CD8-positive, alpha-beta memory T cell (primary cell): ENCODE measurements around the gene TRIM42. TPM values are rescaled to one million over a fixed set of nuclear protein-coding genes. Genes with fewer than 3 reads are reported as not detected.

ENCODE experiments used
- CTCF ChIA-PET: fragments of 350-600 bp; sonication (Branson Sonifier 250); formaldehyde crosslinking; loops from one replicate; lab custom pipeline; 2021; ENCODE audit warnings: antibody characterized with exemption; lab: Charles Lee
- POLR2A ChIA-PET: fragments of 350-600 bp; sonication (Branson Sonifier 250); formaldehyde crosslinking; loops from one replicate; lab custom pipeline; 2021; ENCODE audit warnings: antibody characterized with exemption; lab: Charles Lee
- DNase-seq, 5 donors: peaks; one replicate each; pipeline versions ENCODE4 v3.0.0 to v3.0.0-alpha.2; 2020 to 2022; ENCODE audit warnings: mixed read lengths in 1 of 5
- H3K27ac ChIP-seq: one replicate; pipeline ENCODE4 v1.7.0; 2013; ENCODE audit warnings: low read depth, mild to moderate bottlenecking, low read length, moderate library complexity
- H3K27me3 ChIP-seq: 2 replicates; pipeline ENCODE4 v1.7.0; 2013; ENCODE audit warnings: low read length, mild to moderate bottlenecking; ENCODE audit not compliant: insufficient read depth, poor library complexity, severe bottlenecking
- H3K36me3 ChIP-seq: 2 replicates; pipeline ENCODE4 v1.7.0; 2013; ENCODE audit warnings: mild to moderate bottlenecking, low read length, moderate library complexity; ENCODE audit not compliant: insufficient read depth
- H3K4me1 ChIP-seq: 2 replicates; pipeline ENCODE4 v1.7.0; 2013; ENCODE audit warnings: mild to moderate bottlenecking, low read length, moderate library complexity; ENCODE audit not compliant: insufficient read depth
- H3K4me3 ChIP-seq: 2 replicates; pipeline ENCODE4 v1.7.0; 2013; ENCODE audit warnings: mild to moderate bottlenecking, low read length
- H3K9me3 ChIP-seq: 2 replicates; pipeline ENCODE4 v1.7.0; 2013; ENCODE audit warnings: mild to moderate bottlenecking, low read length
- H3K27ac Mint-ChIP-seq, 8 donors: one replicate each; pipeline ENCODE4 v1.8.0; 2020 to 2021; ENCODE audit warnings: mixed read lengths in 8 of 8, mild to moderate bottlenecking in 6 of 8, inconsistent platforms in 3 of 8, moderate library complexity in 3 of 8
- H3K27me3 Mint-ChIP-seq, 2 donors: one replicate each; pipeline ENCODE4 v1.8.0; 2020 to 2021; ENCODE audit warnings: mixed read lengths in 2 of 2, mild to moderate bottlenecking in 1 of 2, moderate library complexity in 1 of 2
- H3K36me3 Mint-ChIP-seq, 3 donors: one replicate each; pipeline ENCODE4 v1.8.0; 2020 to 2021; ENCODE audit warnings: mixed read lengths in 3 of 3, inconsistent platforms in 1 of 3, mild to moderate bottlenecking in 1 of 3
- H3K4me1 Mint-ChIP-seq, 3 donors: one replicate each; pipeline ENCODE4 v1.8.0; 2020 to 2021; ENCODE audit warnings: mixed read lengths in 3 of 3, inconsistent platforms in 1 of 3, mild to moderate bottlenecking in 1 of 3
- H3K4me3 Mint-ChIP-seq, 7 donors: one replicate each; pipeline ENCODE4 v1.8.0; 2020 to 2021; ENCODE audit warnings: mixed read lengths in 7 of 7, mild to moderate bottlenecking in 6 of 7, moderate library complexity in 4 of 7, inconsistent platforms in 2 of 7
- H3K9me3 Mint-ChIP-seq, 5 donors: one replicate each; pipeline ENCODE4 v1.8.0; 2020 to 2022; ENCODE audit warnings: mixed read lengths in 5 of 5, mild to moderate bottlenecking in 3 of 5, moderate library complexity in 2 of 5, inconsistent platforms in 1 of 5
- polyA plus RNA-seq: library from polyadenylated mRNA; unstranded; fragments of 300-500 nt; fragmentation: Illumina TruSeq; gene quantifications from one replicate; pipeline ENCODE4 v1.2.3, GENCODE V29; 2021
- total RNA-seq, 2 experiments: library from RNA; stranded (reverse); gene quantifications; one replicate each; pipeline ENCODE4 v1.2.3, GENCODE V29; 2021

The TRIM42 gene
- total and polyA plus RNA-seq, 3 experiments from 2014 or later = not detected

GRCh38 chr3:140655678-140656077 lies 22.2 kb upstream of the TRIM42 start:
- Mint-ChIP-seq H3K9me3 (peaks cover 3 to 10% (median 6%) of the 10 kb centered on the region in 5 donors), H3K4me1 (no peaks in the 10 kb centered on the region), H3K27ac (no peak overlapping the region), H3K36me3 (no peaks in the 10 kb centered on the region), H3K4me3 (no peak overlapping the region), H3K27me3 (peaks cover 0 to 3% of the 10 kb centered on the region in 2 donors)
- Histone ChIP-seq H3K36me3 (no peaks in the 10 kb centered on the region), H3K27me3 (no peaks in the 10 kb centered on the region), H3K9me3 (no peaks in the 10 kb centered on the region), H3K4me3 (no peak overlapping the region), H3K4me1 (no peaks in the 10 kb centered on the region), H3K27ac (no peak overlapping the region)
- no peak for DNase-seq
- ChIA-PET POLR2A (no interaction called here), CTCF (no interaction called here)

DNA sequence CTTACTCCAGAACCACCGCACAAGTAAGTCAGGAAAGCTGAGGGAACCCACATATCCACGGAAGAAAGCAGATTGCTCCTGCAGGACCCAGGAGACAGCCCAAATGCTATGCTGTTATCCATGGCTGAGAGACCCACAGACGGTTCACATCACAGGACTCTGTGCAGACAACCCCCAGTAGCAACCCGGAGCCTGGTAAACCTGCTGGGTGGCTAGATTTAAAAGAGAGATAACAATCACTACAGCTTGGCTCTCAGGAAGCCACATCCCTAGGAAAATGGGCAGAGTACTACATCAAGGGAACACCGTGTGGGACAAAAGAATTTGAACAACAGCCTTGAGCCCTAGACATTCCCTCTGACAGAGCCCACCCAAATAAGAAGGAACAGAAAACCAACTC lies 13.8 kb upstream of the TRIM42 start:
- no peaks in the 10 kb centered on the region for H3K27me3 Mint-ChIP-seq
- peaks cover 2 to 15% (median 3%) of the 10 kb centered on the region in 5 donors for H3K9me3 Mint-ChIP-seq
- no peak overlapping the region for H3K27ac Mint-ChIP-seq
- H3K36me3 Mint-ChIP-seq = no peaks in the 10 kb centered on the region
- ChIA-PET POLR2A (no interaction called here), CTCF (no interaction called here)
- no peaks in the 10 kb centered on the region for H3K4me1 Mint-ChIP-seq
- no peaks in the 10 kb centered on the region for H3K4me1 ChIP-seq
- no peak for DNase-seq
- H3K9me3 ChIP-seq = no peaks in the 10 kb centered on the region
- no peaks in the 10 kb centered on the region for H3K27me3 ChIP-seq
- H3K36me3 ChIP-seq = no peaks in the 10 kb centered on the region
- no peak overlapping the region for H3K4me3 ChIP-seq
- H3K4me3 Mint-ChIP-seq = no peak overlapping the region
- H3K27ac ChIP-seq = no peak overlapping the region

DNA sequence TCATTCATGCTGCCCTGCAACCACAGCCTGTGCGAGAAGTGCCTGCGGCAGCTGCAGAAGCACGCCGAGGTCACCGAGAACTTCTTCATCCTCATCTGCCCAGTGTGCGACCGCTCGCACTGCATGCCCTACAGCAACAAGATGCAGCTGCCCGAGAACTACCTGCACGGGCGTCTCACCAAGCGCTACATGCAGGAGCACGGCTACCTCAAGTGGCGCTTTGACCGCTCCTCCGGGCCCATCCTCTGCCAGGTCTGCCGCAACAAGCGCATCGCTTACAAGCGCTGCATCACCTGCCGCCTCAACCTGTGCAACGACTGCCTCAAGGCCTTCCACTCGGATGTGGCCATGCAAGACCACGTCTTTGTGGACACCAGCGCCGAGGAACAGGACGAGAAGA lies 4.7 kb downstream of the TRIM42 start:
- H3K27me3 Mint-ChIP-seq = peaks cover 0 to 3% of the 10 kb centered on the region in 2 donors
- peak in 1 of 5 donors; percentile 42 for DNase-seq
- Histone ChIP-seq H3K4me3 (no peak overlapping the region), H3K27me3 (no peaks in the 10 kb centered on the region), H3K36me3 (no peaks in the 10 kb centered on the region), H3K27ac (no peak overlapping the region), H3K4me1 (no peaks in the 10 kb centered on the region), H3K9me3 (no peaks in the 10 kb centered on the region)
- peaks cover 0 to 4% (median 0%) of the 10 kb centered on the region in 5 donors for H3K9me3 Mint-ChIP-seq
- H3K27ac Mint-ChIP-seq = no peak overlapping the region
- H3K4me1 Mint-ChIP-seq = no peaks in the 10 kb centered on the region
- no peaks in the 10 kb centered on the region for H3K36me3 Mint-ChIP-seq
- CTCF ChIA-PET = no interaction called here
- POLR2A ChIA-PET = no interaction called here
- H3K4me3 Mint-ChIP-seq = no peak overlapping the region

- H3K4me3 ChIP-seq = no peak overlapping the region
- ChIA-PET POLR2A (no interaction called here), CTCF (no interaction called here)
- no peaks in the 10 kb centered on the region for H3K27me3 ChIP-seq
- no peak overlapping the region for H3K27ac ChIP-seq
- no peaks in the 10 kb centered on the region for H3K9me3 ChIP-seq
- DNase-seq = no peak
- Mint-ChIP-seq H3K4me1 (no peaks in the 10 kb centered on the region), H3K27ac (no peak overlapping the region), H3K27me3 (no peaks in the 10 kb centered on the region), H3K36me3 (no peaks in the 10 kb centered on the region), H3K9me3 (peaks cover 0 to 4% (median 0%) of the 10 kb centered on the region in 5 donors), H3K4me3 (no peak overlapping the region)
- no peaks in the 10 kb centered on the region for H3K36me3 ChIP-seq
- no peaks in the 10 kb centered on the region for H3K4me1 ChIP-seq
These were observed 8.3 kb downstream of the TRIM42 start for GRCh38 chr3:140686128-140686527.

GRCh38 chr3:140686948-140687347 lies 9.1 kb downstream of the TRIM42 start:
- Histone ChIP-seq H3K27me3 (no peaks in the 10 kb centered on the region), H3K36me3 (no peaks in the 10 kb centered on the region), H3K4me1 (no peaks in the 10 kb centered on the region), H3K4me3 (no peak overlapping the region), H3K27ac (no peak overlapping the region), H3K9me3 (no peaks in the 10 kb centered on the region)
- DNase-seq = no peak
- no peaks in the 10 kb centered on the region for H3K27me3 Mint-ChIP-seq
- ChIA-PET CTCF (no interaction called here), POLR2A (no interaction called here)
- H3K27ac Mint-ChIP-seq = no peak overlapping the region
- H3K4me3 Mint-ChIP-seq = no peak overlapping the region
- no peaks in the 10 kb centered on the region for H3K4me1 Mint-ChIP-seq
- no peaks in the 10 kb centered on the region for H3K36me3 Mint-ChIP-seq
- H3K9me3 Mint-ChIP-seq = peaks cover 0 to 2% (median 0%) of the 10 kb centered on the region in 5 donors

DNA sequence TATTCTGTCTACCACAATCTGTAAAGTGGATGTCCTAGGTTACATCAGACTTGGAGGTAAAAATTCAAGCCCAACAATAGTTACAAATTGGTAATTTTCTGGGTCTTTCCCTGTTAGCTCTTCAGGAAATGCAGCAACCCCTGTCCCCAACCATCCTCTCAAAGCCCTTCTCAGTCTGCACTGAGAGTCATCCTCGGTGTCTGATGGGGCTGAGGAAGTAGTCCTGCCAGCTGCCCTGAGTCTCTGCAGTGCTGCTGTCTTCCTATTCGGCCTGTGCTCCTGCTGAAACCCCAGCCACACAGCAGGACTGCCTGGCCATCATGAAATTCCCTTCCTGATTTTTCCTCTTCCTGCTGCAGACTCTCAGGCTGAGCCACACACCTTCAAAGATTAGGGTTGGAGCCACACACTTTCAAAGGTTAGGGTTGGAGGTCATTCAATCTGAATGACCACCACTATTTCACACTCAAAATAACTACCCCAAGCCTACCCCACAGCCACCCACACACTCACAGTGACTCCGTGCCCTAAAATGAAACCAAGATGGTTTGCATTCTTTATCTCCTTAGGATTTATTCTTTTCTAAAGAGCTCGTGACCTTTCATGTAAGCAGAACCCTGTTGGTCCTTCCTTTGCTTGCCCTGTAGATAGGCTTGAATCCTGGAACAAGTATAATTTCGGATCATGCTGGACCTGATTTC lies 17.6 kb downstream of the TRIM42 start:
- Mint-ChIP-seq H3K27ac (no peak overlapping the region), H3K27me3 (no peaks in the 10 kb centered on the region), H3K4me3 (no peak overlapping the region), H3K4me1 (no peaks in the 10 kb centered on the region), H3K36me3 (no peaks in the 10 kb centered on the region), H3K9me3 (peaks cover 0 to 1% (median 0%) of the 10 kb centered on the region in 5 donors)
- DNase-seq = no peak
- Histone ChIP-seq H3K27ac (no peak overlapping the region), H3K9me3 (no peaks in the 10 kb centered on the region), H3K4me1 (no peaks in the 10 kb centered on the region), H3K36me3 (no peaks in the 10 kb centered on the region), H3K27me3 (no peaks in the 10 kb centered on the region), H3K4me3 (no peak overlapping the region)
- ChIA-PET CTCF (no interaction called here), POLR2A (no interaction called here)

- ChIA-PET CTCF (no interaction called here), POLR2A (no interaction called here)
- peaks cover 4% of the 10 kb centered on the region in 2 donors for H3K27me3 Mint-ChIP-seq
These were observed 21.8 kb downstream of the TRIM42 start for GRCh38 chr3:140699516-140700231.

DNA sequence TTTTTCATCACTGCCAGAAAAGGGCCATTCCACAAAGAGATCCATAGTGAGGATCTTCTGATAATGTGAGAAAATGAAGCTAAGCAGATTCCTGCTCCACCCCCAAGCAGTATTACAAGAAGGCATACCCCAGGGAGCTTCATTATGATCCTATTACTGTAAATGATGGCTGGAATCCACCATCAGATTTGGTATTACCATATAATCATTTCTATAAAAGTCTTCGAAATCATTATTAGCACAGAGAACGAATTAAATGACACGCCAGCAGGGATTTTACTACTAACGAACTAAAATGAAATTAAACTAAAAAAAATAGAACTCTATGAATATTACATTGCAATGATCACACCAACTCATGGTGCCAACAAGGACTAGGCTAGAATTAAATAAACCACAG lies 24.4 kb downstream of the TRIM42 start:
- Histone ChIP-seq H3K27me3 (no peaks in the 10 kb centered on the region), H3K4me1 (no peaks in the 10 kb centered on the region), H3K36me3 (no peaks in the 10 kb centered on the region), H3K9me3 (no peaks in the 10 kb centered on the region), H3K4me3 (no peak overlapping the region), H3K27ac (no peak overlapping the region)
- Mint-ChIP-seq H3K36me3 (no peaks in the 10 kb centered on the region), H3K9me3 (peaks cover 0 to 2% (median 0%) of the 10 kb centered on the region in 5 donors), H3K4me1 (no peaks in the 10 kb centered on the region), H3K4me3 (no peak overlapping the region), H3K27me3 (peaks cover 4% of the 10 kb centered on the region in 2 donors), H3K27ac (no peak overlapping the region)
- DNase-seq = no peak
- POLR2A ChIA-PET = no interaction called here
- CTCF ChIA-PET = interaction anchor here (1.0 kb wide), 1 partner anchor 14 kb away, joined by 4 read pairs; no protein-coding TSS in a partner anchor

More at GRCh38 chr3:140699516-140700231, 21.8 kb downstream of the TRIM42 start:
- DNase-seq = no peak
- Mint-ChIP-seq H3K4me3 (no peak overlapping the region), H3K27ac (peak overlapping the region in 1 of 8 donors; percentile 3), H3K4me1 (no peaks in the 10 kb centered on the region), H3K36me3 (no peaks in the 10 kb centered on the region), H3K9me3 (peaks cover 0 to 2% (median 0%) of the 10 kb centered on the region in 5 donors)
- Histone ChIP-seq H3K27me3 (no peaks in the 10 kb centered on the region), H3K9me3 (no peaks in the 10 kb centered on the region), H3K4me3 (no peak overlapping the region), H3K4me1 (no peaks in the 10 kb centered on the region), H3K27ac (no peak overlapping the region), H3K36me3 (no peaks in the 10 kb centered on the region)
